ENCODE results near the gene TCFL5.

The TCFL5 gene

DNA sequence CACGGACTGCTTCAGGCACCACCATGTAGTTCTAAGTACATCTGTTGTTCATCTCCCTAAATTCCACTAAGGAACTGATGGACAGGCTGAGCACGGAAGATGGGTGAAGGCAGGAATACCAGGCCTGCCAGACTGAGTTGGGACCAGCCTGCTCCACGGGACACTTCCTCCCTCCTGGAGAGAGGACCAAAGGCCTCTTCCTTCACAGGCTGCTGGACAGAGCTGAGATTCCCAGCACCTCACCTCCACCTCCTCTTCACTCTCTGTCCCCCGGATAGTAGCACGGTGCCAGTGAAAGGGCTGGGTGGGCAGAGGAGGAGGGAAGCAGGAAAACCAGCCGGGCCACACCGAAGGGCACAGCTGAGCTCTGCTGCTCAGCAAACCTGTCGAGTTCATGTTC, 22.9 kb upstream of the TCFL5 start:
- FAIRE-seq = no peak

DNA sequence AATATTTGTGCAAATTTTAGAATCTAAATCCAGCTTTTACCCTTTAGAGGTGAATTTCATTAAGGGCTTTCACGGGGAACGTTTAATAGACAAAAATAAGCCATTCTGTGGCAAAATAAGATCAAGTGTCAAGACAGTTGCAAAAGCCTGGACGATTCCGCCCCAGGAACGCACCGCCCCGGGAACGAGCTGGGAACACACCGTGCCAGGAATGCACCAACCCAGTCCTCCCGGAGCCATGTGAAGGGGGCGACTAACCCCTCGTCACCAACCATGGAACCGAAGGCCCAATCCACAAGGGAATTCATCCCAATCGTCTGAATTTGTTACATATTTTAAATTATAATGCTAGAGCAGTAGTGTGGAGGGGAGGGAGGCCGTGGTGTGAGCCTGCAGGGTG, 20.8 kb upstream of the TCFL5 start:
- no peak for FAIRE-seq
- no peak for DNase-seq (ENCODE audit: insufficient read length, low spot score)
- TF ChIP-seq CTCF (IDR thresholded peaks at IDR 0.05; ENCODE audit: insufficient read depth, missing control alignments) = no peak

More for the DNA sequence above, 22.9 kb upstream of the TCFL5 start:
- TF ChIP-seq CTCF (IDR thresholded peaks at IDR 0.05; ENCODE audit: insufficient read depth, missing control alignments) = no peak
- DNase-seq (ENCODE audit: insufficient read length, low spot score) = no peak

DNA sequence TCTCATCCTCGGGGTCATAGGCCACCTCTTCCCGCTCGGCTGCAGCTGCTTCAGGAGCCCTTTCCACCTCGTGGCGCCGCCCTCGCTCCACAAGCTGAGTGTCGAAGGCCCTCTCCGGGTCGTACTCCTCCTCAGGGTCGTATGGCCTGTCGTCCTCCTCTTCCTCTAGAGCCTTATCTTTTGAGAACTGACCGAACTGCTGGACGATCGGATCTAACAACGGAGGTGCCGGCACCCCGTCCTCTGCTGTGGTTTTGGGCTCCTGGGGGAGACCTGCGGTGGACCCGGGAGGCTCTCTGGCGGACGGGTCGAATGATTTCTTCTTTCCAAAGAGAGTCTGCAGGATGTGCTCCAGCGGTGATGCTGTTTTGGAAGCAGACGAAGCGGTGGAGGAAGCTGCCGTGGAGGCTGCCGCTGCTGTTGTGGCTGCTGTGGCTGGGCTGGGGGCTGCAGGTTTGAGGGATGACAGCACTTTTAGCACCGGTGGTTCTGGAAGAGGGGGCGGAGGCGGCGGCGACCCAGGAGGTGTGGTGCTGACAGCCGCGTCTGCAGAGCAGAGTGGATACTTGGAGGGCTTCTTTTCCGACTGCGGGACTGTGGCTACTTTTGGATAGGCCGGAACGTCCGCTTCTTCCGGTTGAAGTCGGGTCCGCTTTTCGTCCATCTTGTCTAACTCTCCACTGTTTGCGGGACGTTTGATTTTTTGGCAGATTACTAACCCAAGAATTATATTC, 20.2 kb upstream of the TCFL5 start:
- no peak for FAIRE-seq
- no peak for TF ChIP-seq CTCF (IDR thresholded peaks at IDR 0.05; ENCODE audit: insufficient read depth, missing control alignments)

DNA sequence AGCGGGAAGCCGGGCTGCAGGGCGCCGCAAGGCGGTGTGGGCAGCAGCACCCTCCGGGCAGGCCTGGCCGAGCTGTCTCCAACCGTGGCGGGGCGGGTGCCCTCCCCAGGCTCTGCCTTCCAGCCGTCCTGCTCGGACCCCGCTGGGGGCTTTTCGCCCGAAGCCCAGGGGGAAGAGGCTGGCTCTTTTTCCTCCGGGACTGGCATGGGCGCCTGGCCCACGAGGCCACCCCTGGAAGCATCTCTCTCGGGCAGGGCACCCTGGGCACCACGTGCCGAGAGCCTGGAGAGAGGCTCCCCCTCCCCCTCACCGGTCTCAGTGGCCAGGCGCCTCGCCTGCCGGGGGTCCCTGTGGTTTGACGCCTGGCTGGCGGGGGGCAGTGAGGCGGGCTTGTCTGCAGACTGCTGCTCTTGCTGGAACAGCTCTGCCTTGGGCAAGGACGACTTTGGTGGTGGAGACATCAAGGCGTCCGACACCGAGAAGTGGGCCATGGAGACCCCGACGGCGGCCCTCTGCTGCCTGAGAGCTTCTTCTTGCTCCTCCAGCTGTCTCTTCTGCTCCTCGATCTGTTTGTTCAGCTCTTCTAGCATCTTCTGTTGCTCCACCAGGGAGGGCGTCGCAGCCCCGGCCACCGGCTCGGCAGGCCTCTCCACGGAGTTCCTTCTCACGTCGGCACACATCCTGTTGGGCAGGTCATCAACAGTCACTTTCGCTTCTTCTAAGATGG, 19.5 kb upstream of the TCFL5 start:
- FAIRE-seq (no peak), DNase-seq (ENCODE audit: insufficient read length, low spot score) (no peak)
- TF ChIP-seq CTCF (IDR thresholded peaks at IDR 0.05; ENCODE audit: insufficient read depth, missing control alignments) = no peak

More for the DNA sequence above, 20.2 kb upstream of the TCFL5 start:
- DNase-seq (ENCODE audit: insufficient read length, low spot score) = no peak

- no peak for TF ChIP-seq CTCF (IDR thresholded peaks at IDR 0.05; ENCODE audit: insufficient read depth, missing control alignments)
- no peak for FAIRE-seq
- DNase-seq (ENCODE audit: insufficient read length, low spot score) = no peak
These were observed 18.7 kb upstream of the TCFL5 start for GRCh38 chr20:62880147-62880934.

DNA sequence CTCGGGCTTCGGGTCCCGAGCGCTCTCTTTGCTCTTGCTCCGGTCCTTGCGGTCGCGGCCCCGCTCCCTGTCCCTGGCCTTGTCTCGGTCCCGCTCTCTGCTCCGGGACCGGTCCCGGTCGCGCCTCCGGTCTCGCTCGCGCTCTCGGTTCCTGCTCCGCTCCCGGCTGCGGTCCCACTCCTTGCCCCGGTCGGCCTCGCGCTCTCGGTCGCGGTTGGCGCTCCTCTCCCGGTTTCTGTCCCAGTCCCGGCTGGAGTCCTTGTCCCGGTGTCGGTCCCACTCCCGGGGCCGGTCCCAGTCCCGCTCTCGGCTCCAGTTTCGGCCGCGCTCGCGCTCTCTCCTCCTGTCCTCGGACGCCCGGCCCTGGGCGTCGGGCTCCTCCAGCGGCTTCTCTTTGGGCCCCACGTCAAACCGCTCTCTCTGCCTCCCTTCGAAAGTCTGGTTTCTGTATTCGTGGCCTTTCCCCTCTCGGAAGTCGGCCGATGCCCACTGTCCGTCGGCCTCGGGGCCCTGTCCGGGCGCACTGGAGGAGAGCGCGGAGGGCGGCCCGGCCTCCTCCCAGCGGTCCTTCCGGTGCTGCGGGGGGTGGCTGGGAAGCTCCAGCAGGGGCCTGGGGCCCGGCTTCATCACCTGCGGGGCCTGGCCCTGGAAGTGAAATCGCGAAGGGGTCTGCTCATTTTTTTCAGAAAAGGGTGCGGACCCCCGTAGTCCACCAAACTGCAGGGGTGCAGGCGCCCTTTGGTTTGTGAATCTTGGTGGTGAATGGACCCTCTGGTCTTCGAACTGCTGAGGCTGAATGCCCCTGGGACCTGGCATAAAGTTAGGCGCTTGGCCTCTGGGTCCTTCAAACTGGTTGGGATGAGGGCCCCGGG, 17.9 kb upstream of the TCFL5 start:
- no peak for TF ChIP-seq CTCF (IDR thresholded peaks at IDR 0.05; ENCODE audit: insufficient read depth, missing control alignments)
- no peak for FAIRE-seq
- no peak for DNase-seq (ENCODE audit: insufficient read length, low spot score)
